ENCODE data around the gene NDUFA11. TPM values are rescaled to one million over a fixed set of nuclear protein-coding genes. Genes with fewer than 3 reads are reported as not detected.
"Not testable (repeated sequence)": the region's sequence is repeated elsewhere in the genome, so short reads cannot be mapped to it uniquely, and the experiment has no call there.

The NDUFA11 gene
- total and polyA plus RNA-seq, 8 donors = 22.2 to 524 (median 344) TPM

- WGBS, 5 donors = 9 to 22% (median 15%) methylated on average over 11 to 15 of the region's 15 CpGs
- intact Hi-C loops (cut with DNase I; ENCODE audit: low total_unique reads) = no loop called here
- TF ChIP-seq EP300 (IDR thresholded peaks at IDR 0.05) = peak; percentile 37
- no peak for TF ChIP-seq CTCF (IDR thresholded peaks at IDR 0.05)
- TF ChIP-seq POLR2AphosphoS5 (IDR thresholded peaks at IDR 0.05) = peak in 2 of 3 donors; percentile 29 to 39
- TF ChIP-seq POLR2A (IDR thresholded peaks at IDR 0.05) = no peak
- H3K4me3 ChIP-seq = no peak overlapping the region
- H3K4me1 ChIP-seq = peaks cover 7 to 25% (median 12%) of the 10 kb centered on the region in 4 donors
- no peaks in the 10 kb centered on the region for H3K36me3 ChIP-seq
- H3K27me3 ChIP-seq = peaks cover 0 to 61% (median 28%) of the 10 kb centered on the region in 3 donors
- peak in 1 of 2 donors; percentile 84 for DNase-seq
- H3K9me3 ChIP-seq = no peaks in the 10 kb centered on the region
- peak overlapping the region in 4 of 5 donors; percentile 31 to 83 (median 50) for H3K27ac ChIP-seq
Measured at GRCh38 chr19:5880604-5881078, 22.9 kb downstream of the NDUFA11 start.

GRCh38 chr19:5880196-5880595 is 23.4 kb downstream of the NDUFA11 start:
- no peaks in the 10 kb centered on the region for H3K9me3 ChIP-seq
- no peak overlapping the region for H3K4me3 ChIP-seq
- intact Hi-C loops (cut with DNase I; ENCODE audit: low total_unique reads) = no loop called here
- peak overlapping the region in 4 of 5 donors; percentile 31 to 83 (median 50) for H3K27ac ChIP-seq
- H3K4me1 ChIP-seq = peaks cover 7 to 25% (median 12%) of the 10 kb centered on the region in 4 donors
- peaks cover 0 to 61% (median 28%) of the 10 kb centered on the region in 3 donors for H3K27me3 ChIP-seq
- TF ChIP-seq CTCF (IDR thresholded peaks at IDR 0.05) (no peak), EP300 (IDR thresholded peaks at IDR 0.05) (no peak), POLR2AphosphoS5 (IDR thresholded peaks at IDR 0.05) (no peak), POLR2A (IDR thresholded peaks at IDR 0.05) (no peak)
- H3K36me3 ChIP-seq = no peaks in the 10 kb centered on the region
- no peak for DNase-seq
- WGBS, 5 donors = 27 to 39% (median 30%) methylated on average over 5 to 6 of the region's 6 CpGs

GRCh38 chr19:5877882-5878281 is 25.7 kb downstream of the NDUFA11 start:
- peaks cover 7 to 22% (median 12%) of the 10 kb centered on the region in 4 donors for H3K4me1 ChIP-seq
- TF ChIP-seq POLR2A (IDR thresholded peaks at IDR 0.05) = no peak
- peaks cover 0 to 61% (median 28%) of the 10 kb centered on the region in 3 donors for H3K27me3 ChIP-seq
- no peaks in the 10 kb centered on the region for H3K36me3 ChIP-seq
- no peaks in the 10 kb centered on the region for H3K9me3 ChIP-seq
- DNase-seq = no peak
- peak overlapping the region in 1 of 5 donors; percentile 51 for H3K27ac ChIP-seq
- WGBS, 5 donors = 74 to 82% (median 79%) methylated on average over 6 to 9 of the region's 9 CpGs
- H3K4me3 ChIP-seq = no peak overlapping the region
- intact Hi-C loops (cut with DNase I; ENCODE audit: low total_unique reads) = no loop called here

GRCh38 chr19:5877427-5877826 is 26.2 kb downstream of the NDUFA11 start:
- no peaks in the 10 kb centered on the region for H3K9me3 ChIP-seq
- DNase-seq = no peak
- H3K4me3 ChIP-seq = no peak overlapping the region
- peak overlapping the region in 1 of 5 donors; percentile 51 for H3K27ac ChIP-seq
- peaks cover 0 to 61% (median 28%) of the 10 kb centered on the region in 3 donors for H3K27me3 ChIP-seq
- 78 to 94% (median 88%) methylated on average over 7 to 8 of the region's 8 CpGs for WGBS, 5 donors
- no peaks in the 10 kb centered on the region for H3K36me3 ChIP-seq
- intact Hi-C loops (cut with DNase I; ENCODE audit: low total_unique reads) = no loop called here
- no peak for TF ChIP-seq EP300 (IDR thresholded peaks at IDR 0.05)
- no peak for TF ChIP-seq POLR2AphosphoS5 (IDR thresholded peaks at IDR 0.05)
- no peak for TF ChIP-seq POLR2A (IDR thresholded peaks at IDR 0.05)
- TF ChIP-seq CTCF (IDR thresholded peaks at IDR 0.05) = no peak
- H3K4me1 ChIP-seq = peaks cover 7 to 22% (median 12%) of the 10 kb centered on the region in 4 donors

- H3K27ac ChIP-seq; H3K4me1 ChIP-seq; DNase-seq; H3K4me3 ChIP-seq; H3K36me3 ChIP-seq; H3K9me3 ChIP-seq; intact Hi-C loops (cut with DNase I; ENCODE audit: low total_unique reads): not testable (repeated sequence)
- peaks cover 0 to 32% (median 6%) of the 10 kb centered on the region in 3 donors for H3K27me3 ChIP-seq
- WGBS, 5 donors = 63 to 91% (median 87%) methylated on average over 7 of the region's 7 CpGs
Measured at GRCh38 chr19:5874496-5874895, 29.1 kb downstream of the NDUFA11 start.
